Raji (cell line): ENCODE results near the gene CAPN10.

Experiments used
- POLR2A ChIP-seq: IDR thresholded peaks from 2 replicates; pipeline ENCODE4 v1.6.1; 2011; ENCODE audit warnings: low read depth, low read length, control low read depth; ENCODE audit not compliant: insufficient read depth

Gene CAPN10

GRCh38 chr2:240569998-240570530 lies 16.5 kb upstream of the CAPN10 start:
- TF ChIP-seq POLR2A: no peak

GRCh38 chr2:240570531-240571313 lies 15.8 kb upstream of the CAPN10 start:
- TF ChIP-seq POLR2A: no peak

- no peak for TF ChIP-seq POLR2A
Observed at GRCh38 chr2:240571314-240571973, 15.1 kb upstream of the CAPN10 start.

- no peak for TF ChIP-seq POLR2A
Observed at GRCh38 chr2:240572141-240573031, 14.1 kb upstream of the CAPN10 start.

GRCh38 chr2:240573071-240573515 lies 13.4 kb upstream of the CAPN10 start:
- no peak for TF ChIP-seq POLR2A

- no peak for TF ChIP-seq POLR2A
Observed at GRCh38 chr2:240573516-240574385, 12.8 kb upstream of the CAPN10 start.

GRCh38 chr2:240574386-240575100 lies 12.0 kb upstream of the CAPN10 start:
- no peak for TF ChIP-seq POLR2A

GRCh38 chr2:240575101-240575965 lies 11.2 kb upstream of the CAPN10 start:
- TF ChIP-seq POLR2A: no peak

- TF ChIP-seq POLR2A: no peak
Observed at GRCh38 chr2:240576036-240576435, 10.5 kb upstream of the CAPN10 start.

GRCh38 chr2:240576436-240577205 lies 9.9 kb upstream of the CAPN10 start:
- no peak for TF ChIP-seq POLR2A

- no peak for TF ChIP-seq POLR2A
Observed at GRCh38 chr2:240577281-240578109, 9.0 kb upstream of the CAPN10 start.
